ENCODE results near the gene KY. TPM values are rescaled to one million over a fixed set of nuclear protein-coding genes. Genes with fewer than 3 reads are reported as not detected.

The KY gene
- total and polyA plus RNA-seq, 9 of the 15 experiments (the other 6 are each of a cell fraction or from before 2014, with no cell fraction given), result not detected

DNA sequence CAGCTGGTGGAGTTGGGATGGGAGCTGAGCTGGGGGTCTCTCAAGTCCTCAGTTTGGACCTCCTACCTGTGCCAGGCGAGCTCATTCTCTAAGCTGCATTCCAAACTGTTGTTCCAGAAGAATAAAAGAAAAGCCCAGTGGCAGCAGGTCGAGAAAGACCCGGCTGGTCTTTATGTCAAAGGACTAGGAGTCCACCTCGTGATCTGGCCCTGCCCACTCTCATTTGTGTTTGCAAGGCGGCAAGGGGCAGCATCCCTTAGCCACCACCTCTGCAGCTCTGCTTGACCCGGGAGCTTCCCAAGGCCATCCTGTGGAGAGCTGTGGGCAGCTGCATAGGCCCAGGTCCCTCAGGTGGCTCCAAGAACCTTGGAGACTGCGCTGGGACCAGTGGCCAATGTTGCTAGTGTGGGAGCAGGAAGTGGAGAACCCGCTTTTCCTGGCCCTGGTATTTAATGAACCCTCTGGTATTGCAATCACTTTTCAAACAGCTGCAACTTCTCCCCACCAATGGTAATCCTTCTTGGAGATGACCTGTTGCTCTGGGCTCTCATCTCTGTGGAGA, 30.9 kb downstream of the KY start (continued):
- no peak for TF ChIP-seq RBM39 (optimal IDR thresholded peaks at IDR 0.05; ENCODE audit: low read depth, low read length)
- no peak for TF ChIP-seq SMARCA4 (IDR thresholded peaks at IDR 0.05)
- TF ChIP-seq IRF2 (CRISPR knock-in tag; IDR thresholded peaks at IDR 0.05), result no peak
- TF ChIP-seq FIP1L1 (IDR thresholded peaks at IDR 0.05; ENCODE audit: low read depth, low read length, poor library complexity, severe bottlenecking), result no peak
- TF ChIP-seq ZFP30 (CRISPR knock-in tag; IDR thresholded peaks at IDR 0.05; ENCODE audit: borderline replicate concordance), result no peak
- TF ChIP-seq ZC3H8 (IDR thresholded peaks at IDR 0.05), result no peak

DNA sequence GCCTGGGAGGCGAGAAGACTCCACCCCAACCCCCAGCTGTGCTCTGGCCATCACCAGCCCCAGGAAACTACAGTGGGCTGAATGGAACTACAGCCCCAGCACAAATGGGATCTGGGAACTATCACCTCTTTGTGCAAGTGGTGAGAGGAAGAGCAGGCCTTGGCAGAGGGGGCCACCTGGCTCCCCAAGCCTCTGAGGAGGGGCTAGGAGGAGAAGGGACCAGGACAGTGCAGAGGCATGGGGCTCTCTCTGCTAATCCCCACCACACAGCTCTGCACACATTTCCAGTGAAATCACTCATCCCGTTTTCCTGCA, 31.6 kb downstream of the KY start:
- POLR2A ChIA-PET, result no interaction called here
- ATAC-seq (no peak), FAIRE-seq (no peak), DNase-seq (ENCODE audit: extremely low read depth in 1 of 4, low spot score in 3 of 4) (no peak)
- Histone ChIP-seq H3K4me2 (ENCODE audit: insufficient read depth, low read length) (no peak overlapping the region), H3K36me3 (ENCODE audit: control insufficient read depth, insufficient read depth, low read length) (no peaks in the 10 kb centered on the region), H4K20me1 (replicated peaks; ENCODE audit: control insufficient read depth, insufficient read depth, low read length) (no peaks in the 10 kb centered on the region), H3K79me2 (ENCODE audit: control insufficient read depth, insufficient read depth, low read length) (no peaks in the 10 kb centered on the region), H3K4me3 (no peak overlapping the region), H2AFZ (ENCODE audit: low read depth, low read length) (no peak overlapping the region), H3K9ac (ENCODE audit: insufficient read depth in 1 of 2, low read depth in 2 of 2, low read length in 2 of 2) (no peak overlapping the region), H3K9me1 (ENCODE audit: control insufficient read depth, insufficient read depth, low read length) (no peaks in the 10 kb centered on the region), H3K9me3 (replicated peaks; ENCODE audit: control insufficient read depth, insufficient read depth, low read depth, low read length) (no peaks in the 10 kb centered on the region), H3K27ac (ENCODE audit: extremely low read depth, low read depth, low read length) (no peak overlapping the region), H3K27me3 (ENCODE audit: control insufficient read depth in 2 of 2, insufficient read depth in 2 of 2, low read length in 2 of 2) (peaks cover 0 to 10% of the 10 kb centered on the region in 2 experiments; a peak in 2 of 5 replicates), H3K4me1 (replicated peaks in 1 of 2; ENCODE audit: control insufficient read depth in 2 of 2, insufficient read depth in 2 of 2, low read length in 2 of 2) (no peaks in the 10 kb centered on the region)
- in situ Hi-C loops (cut with MboI) (no loop called here), intact Hi-C loops (cut with micrococcal nuclease) (no loop called here)
- BruUV-seq (replicated peaks), result no TSS peak
- 0% methylated on average over 1 of the region's 2 CpGs for WGBS (ENCODE audit: insufficient coverage, low coverage, missing lambda C conversion rate)
- CTCF ChIA-PET (ENCODE audit: low intra/inter-chr PET ratio), result no interaction called here
- no peak for TF ChIP-seq GTF2F1 (IDR thresholded peaks at IDR 0.05; ENCODE audit: low read depth, low read length)
- TF ChIP-seq HNRNPK (IDR thresholded peaks at IDR 0.05; ENCODE audit: low read depth, low read length, poor library complexity, severe bottlenecking), result no peak
- TF ChIP-seq, protein P1, sequence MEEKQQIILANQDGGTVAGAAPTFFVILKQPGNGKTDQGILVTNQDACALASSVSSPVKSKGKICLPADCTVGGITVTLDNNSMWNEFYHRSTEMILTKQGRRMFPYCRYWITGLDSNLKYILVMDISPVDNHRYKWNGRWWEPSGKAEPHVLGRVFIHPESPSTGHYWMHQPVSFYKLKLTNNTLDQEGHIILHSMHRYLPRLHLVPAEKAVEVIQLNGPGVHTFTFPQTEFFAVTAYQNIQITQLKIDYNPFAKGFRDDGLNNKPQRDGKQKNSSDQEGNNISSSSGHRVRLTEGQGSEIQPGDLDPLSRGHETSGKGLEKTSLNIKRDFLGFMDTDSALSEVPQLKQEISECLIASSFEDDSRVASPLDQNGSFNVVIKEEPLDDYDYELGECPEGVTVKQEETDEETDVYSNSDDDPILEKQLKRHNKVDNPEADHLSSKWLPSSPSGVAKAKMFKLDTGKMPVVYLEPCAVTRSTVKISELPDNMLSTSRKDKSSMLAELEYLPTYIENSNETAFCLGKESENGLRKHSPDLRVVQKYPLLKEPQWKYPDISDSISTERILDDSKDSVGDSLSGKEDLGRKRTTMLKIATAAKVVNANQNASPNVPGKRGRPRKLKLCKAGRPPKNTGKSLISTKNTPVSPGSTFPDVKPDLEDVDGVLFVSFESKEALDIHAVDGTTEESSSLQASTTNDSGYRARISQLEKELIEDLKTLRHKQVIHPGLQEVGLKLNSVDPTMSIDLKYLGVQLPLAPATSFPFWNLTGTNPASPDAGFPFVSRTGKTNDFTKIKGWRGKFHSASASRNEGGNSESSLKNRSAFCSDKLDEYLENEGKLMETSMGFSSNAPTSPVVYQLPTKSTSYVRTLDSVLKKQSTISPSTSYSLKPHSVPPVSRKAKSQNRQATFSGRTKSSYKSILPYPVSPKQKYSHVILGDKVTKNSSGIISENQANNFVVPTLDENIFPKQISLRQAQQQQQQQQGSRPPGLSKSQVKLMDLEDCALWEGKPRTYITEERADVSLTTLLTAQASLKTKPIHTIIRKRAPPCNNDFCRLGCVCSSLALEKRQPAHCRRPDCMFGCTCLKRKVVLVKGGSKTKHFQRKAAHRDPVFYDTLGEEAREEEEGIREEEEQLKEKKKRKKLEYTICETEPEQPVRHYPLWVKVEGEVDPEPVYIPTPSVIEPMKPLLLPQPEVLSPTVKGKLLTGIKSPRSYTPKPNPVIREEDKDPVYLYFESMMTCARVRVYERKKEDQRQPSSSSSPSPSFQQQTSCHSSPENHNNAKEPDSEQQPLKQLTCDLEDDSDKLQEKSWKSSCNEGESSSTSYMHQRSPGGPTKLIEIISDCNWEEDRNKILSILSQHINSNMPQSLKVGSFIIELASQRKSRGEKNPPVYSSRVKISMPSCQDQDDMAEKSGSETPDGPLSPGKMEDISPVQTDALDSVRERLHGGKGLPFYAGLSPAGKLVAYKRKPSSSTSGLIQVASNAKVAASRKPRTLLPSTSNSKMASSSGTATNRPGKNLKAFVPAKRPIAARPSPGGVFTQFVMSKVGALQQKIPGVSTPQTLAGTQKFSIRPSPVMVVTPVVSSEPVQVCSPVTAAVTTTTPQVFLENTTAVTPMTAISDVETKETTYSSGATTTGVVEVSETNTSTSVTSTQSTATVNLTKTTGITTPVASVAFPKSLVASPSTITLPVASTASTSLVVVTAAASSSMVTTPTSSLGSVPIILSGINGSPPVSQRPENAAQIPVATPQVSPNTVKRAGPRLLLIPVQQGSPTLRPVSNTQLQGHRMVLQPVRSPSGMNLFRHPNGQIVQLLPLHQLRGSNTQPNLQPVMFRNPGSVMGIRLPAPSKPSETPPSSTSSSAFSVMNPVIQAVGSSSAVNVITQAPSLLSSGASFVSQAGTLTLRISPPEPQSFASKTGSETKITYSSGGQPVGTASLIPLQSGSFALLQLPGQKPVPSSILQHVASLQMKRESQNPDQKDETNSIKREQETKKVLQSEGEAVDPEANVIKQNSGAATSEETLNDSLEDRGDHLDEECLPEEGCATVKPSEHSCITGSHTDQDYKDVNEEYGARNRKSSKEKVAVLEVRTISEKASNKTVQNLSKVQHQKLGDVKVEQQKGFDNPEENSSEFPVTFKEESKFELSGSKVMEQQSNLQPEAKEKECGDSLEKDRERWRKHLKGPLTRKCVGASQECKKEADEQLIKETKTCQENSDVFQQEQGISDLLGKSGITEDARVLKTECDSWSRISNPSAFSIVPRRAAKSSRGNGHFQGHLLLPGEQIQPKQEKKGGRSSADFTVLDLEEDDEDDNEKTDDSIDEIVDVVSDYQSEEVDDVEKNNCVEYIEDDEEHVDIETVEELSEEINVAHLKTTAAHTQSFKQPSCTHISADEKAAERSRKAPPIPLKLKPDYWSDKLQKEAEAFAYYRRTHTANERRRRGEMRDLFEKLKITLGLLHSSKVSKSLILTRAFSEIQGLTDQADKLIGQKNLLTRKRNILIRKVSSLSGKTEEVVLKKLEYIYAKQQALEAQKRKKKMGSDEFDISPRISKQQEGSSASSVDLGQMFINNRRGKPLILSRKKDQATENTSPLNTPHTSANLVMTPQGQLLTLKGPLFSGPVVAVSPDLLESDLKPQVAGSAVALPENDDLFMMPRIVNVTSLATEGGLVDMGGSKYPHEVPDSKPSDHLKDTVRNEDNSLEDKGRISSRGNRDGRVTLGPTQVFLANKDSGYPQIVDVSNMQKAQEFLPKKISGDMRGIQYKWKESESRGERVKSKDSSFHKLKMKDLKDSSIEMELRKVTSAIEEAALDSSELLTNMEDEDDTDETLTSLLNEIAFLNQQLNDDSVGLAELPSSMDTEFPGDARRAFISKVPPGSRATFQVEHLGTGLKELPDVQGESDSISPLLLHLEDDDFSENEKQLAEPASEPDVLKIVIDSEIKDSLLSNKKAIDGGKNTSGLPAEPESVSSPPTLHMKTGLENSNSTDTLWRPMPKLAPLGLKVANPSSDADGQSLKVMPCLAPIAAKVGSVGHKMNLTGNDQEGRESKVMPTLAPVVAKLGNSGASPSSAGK (IDR thresholded peaks at IDR 0.05), result no peak
- TF ChIP-seq SRSF7 (optimal IDR thresholded peaks at IDR 0.05; ENCODE audit: low read depth, low read length), result no peak
- TF ChIP-seq, protein P2, sequence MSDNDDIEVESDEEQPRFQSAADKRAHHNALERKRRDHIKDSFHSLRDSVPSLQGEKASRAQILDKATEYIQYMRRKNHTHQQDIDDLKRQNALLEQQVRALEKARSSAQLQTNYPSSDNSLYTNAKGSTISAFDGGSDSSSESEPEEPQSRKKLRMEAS (CRISPR knock-in tag; IDR thresholded peaks at IDR 0.05), result no peak

All from K562 (cell line).